Neural cell (in vitro differentiated cells): ENCODE data around the gene TNF. TPM values are rescaled to one million over a fixed set of nuclear protein-coding genes. Genes with fewer than 3 reads are reported as not detected.

Source experiments
- H2AFZ ChIP-seq: fragments of 200-600, 300-800 bp; sonication (generic), shearing (Covaris generic); 2 replicates; pipeline ENCODE4 v1.6.0; 2014; ENCODE audit warnings: low read depth, mild to moderate bottlenecking, antibody characterized with exemption, low read length, moderate library complexity
- H3F3A ChIP-seq: fragments of 200-600 bp; shearing (Covaris generic); 2 replicates; pipeline ENCODE4 v1.6.1; 2016; ENCODE audit warnings: mild to moderate bottlenecking, moderate library complexity, mixed read lengths, antibody characterized with exemption, low read length; ENCODE audit not compliant: insufficient read depth, poor library complexity, severe bottlenecking
- H3K27ac ChIP-seq: fragments of 200-600, 300-800 bp; sonication (generic), shearing (Covaris generic); 2 replicates; pipeline ENCODE4 v1.5.1; 2014; ENCODE audit warnings: mild to moderate bottlenecking, low read length, moderate library complexity
- H3K27me3 ChIP-seq: fragments of 300-800, 200-600 bp; sonication (generic), shearing (Covaris generic); 2 replicates; pipeline ENCODE4 v1.6.0; 2014; ENCODE audit warnings: mild to moderate bottlenecking, low read depth, low read length, moderate library complexity; ENCODE audit not compliant: insufficient read depth
- H3K36me3 ChIP-seq: fragments of 300-800, 200-600 bp; sonication (generic), shearing (Covaris generic); 2 replicates; pipeline ENCODE4 v1.5.1; 2014; ENCODE audit warnings: mild to moderate bottlenecking, antibody characterized with exemption, low read length, moderate library complexity; ENCODE audit not compliant: insufficient read depth
- H3K4me2 ChIP-seq: fragments of 300-800, 200-600 bp; sonication (generic), shearing (Covaris generic); 2 replicates; pipeline ENCODE4 v1.6.0; 2014; ENCODE audit warnings: mild to moderate bottlenecking, low read length
- H3K4me3 ChIP-seq: fragments of 300-800, 200-600 bp; sonication (generic), shearing (Covaris generic); 2 replicates; pipeline ENCODE4 v1.5.1; 2014; ENCODE audit warnings: mild to moderate bottlenecking, low read length, moderate library complexity
- H3K79me2 ChIP-seq: fragments of 200-600 bp; shearing (Covaris generic); replicated peaks from 2 replicates; pipeline ENCODE4 v1.6.0; 2014; ENCODE audit warnings: mild to moderate bottlenecking, low read length, moderate library complexity; ENCODE audit not compliant: insufficient read depth
- H3K9ac ChIP-seq: fragments of 300-800, 200-600 bp; sonication (generic), shearing (Covaris generic); 2 replicates; pipeline ENCODE4 v1.6.1; 2016; ENCODE audit warnings: mild to moderate bottlenecking, low read length, mixed read lengths
- H3K9me2 ChIP-seq: fragments of 200-600 bp; shearing (Covaris generic); 2 replicates; pipeline ENCODE4 v1.6.1; 2016; ENCODE audit warnings: mild to moderate bottlenecking, low read length, mixed read lengths; ENCODE audit not compliant: insufficient read depth
- H3K9me3 ChIP-seq: fragments of 200-600, 300-800 bp; sonication (generic), shearing (Covaris generic); 2 replicates; pipeline ENCODE4 v1.6.1; 2016; ENCODE audit warnings: mild to moderate bottlenecking, mixed run types, low read length, moderate library complexity, mixed read lengths
- H4K20me1 ChIP-seq: fragments of 200-600 bp; shearing (Covaris generic); 2 replicates; pipeline ENCODE4 v1.6.1; 2016; ENCODE audit warnings: mild to moderate bottlenecking, mixed run types; ENCODE audit not compliant: insufficient read depth
- CTCF ChIP-seq: fragments of 450-650 bp; IDR thresholded peaks from 2 replicates; pipeline ENCODE4 v1.5.1; 2014; ENCODE audit warnings: antibody characterized with exemption, mild to moderate bottlenecking, moderate library complexity; ENCODE audit not compliant: poor library complexity, severe bottlenecking
- EP300 ChIP-seq: fragments of 450-650 bp; conservative IDR thresholded peaks from 2 replicates; pipeline ENCODE4 v1.6.1; 2014; ENCODE audit warnings: antibody characterized with exemption, mild to moderate bottlenecking, moderate library complexity; ENCODE audit not compliant: poor library complexity, severe bottlenecking
- EZH2 ChIP-seq: fragments of 200-600, 300-800 bp; shearing (Covaris generic), sonication (generic); IDR thresholded peaks from 2 replicates; pipeline ENCODE4 v1.6.1; 2014; ENCODE audit warnings: antibody characterized with exemption, low read length, borderline replicate concordance, mild to moderate bottlenecking; ENCODE audit not compliant: insufficient read depth, poor library complexity, severe bottlenecking
- MXI1 ChIP-seq: fragments of 450-650 bp; conservative IDR thresholded peaks from 2 replicates; pipeline ENCODE4 v1.6.1; 2014; ENCODE audit warnings: antibody characterized with exemption, mild to moderate bottlenecking; ENCODE audit not compliant: poor library complexity, severe bottlenecking
- POLR2AphosphoS5 ChIP-seq: IDR thresholded peaks from 2 replicates; pipeline ENCODE4 v1.6.1; 2012
- RAD21 ChIP-seq: fragments of 450-650 bp; conservative IDR thresholded peaks from 2 replicates; pipeline ENCODE4 v1.6.1; 2014; ENCODE audit warnings: antibody characterized with exemption, mild to moderate bottlenecking, moderate library complexity
- SMC3 ChIP-seq: fragments of 450-650 bp; conservative IDR thresholded peaks from 2 replicates; pipeline ENCODE4 v1.6.1; 2014; ENCODE audit warnings: antibody characterized with exemption, mild to moderate bottlenecking, moderate library complexity; ENCODE audit not compliant: poor library complexity
- TAF1 ChIP-seq: IDR thresholded peaks from 2 replicates; pipeline ENCODE4 v1.6.1; 2012; ENCODE audit warnings: low read depth
- polyA plus RNA-seq: library from polyadenylated mRNA; depleted of rRNA; stranded (reverse); fragments of >200 nt; gene quantifications from 2 replicates; pipeline ENCODE4 v1.2.3, GENCODE V29; 2014
- TF ChIP-seq, protein P1 (sequence below): IDR thresholded peaks from 2 replicates; pipeline ENCODE4 v1.6.1; 2012; ENCODE audit warnings: borderline replicate concordance

The TNF gene
- polyA plus RNA-seq, 1 donor from 2014 or later = not detected

DNA sequence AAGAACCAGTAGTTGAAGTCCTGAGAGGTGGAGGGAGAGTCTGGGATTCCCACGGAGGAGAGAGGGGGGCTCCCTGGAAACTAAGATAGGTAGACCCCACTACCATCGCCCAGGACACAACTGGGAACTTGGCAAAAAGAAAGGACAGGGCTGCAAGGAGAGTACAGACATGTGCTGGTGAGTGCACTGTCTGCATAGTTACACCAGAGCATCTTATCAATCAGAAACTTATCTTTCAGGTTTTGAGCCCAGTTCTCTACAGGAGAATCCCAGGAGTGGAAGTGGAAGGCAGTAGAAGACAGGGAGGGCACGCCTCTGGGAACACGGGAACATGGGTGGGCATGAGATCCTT lies 15.8 kb upstream of the TNF start:
- H3K79me2 ChIP-seq = peaks cover 2% of the 10 kb centered on the region
- H4K20me1 ChIP-seq = no peaks in the 10 kb centered on the region
- H3K27ac ChIP-seq = no peak overlapping the region
- no peaks in the 10 kb centered on the region for H3F3A ChIP-seq
- H3K9me3 ChIP-seq = no peaks in the 10 kb centered on the region
- no peak overlapping the region for H3K9ac ChIP-seq
- no peak overlapping the region for H3K4me3 ChIP-seq
- TF ChIP-seq RAD21 (no peak), TAF1 (no peak), SMC3 (no peak)
- no peak overlapping the region for H2AFZ ChIP-seq
- H3K27me3 ChIP-seq = no peaks in the 10 kb centered on the region
- H3K9me2 ChIP-seq = no peaks in the 10 kb centered on the region
- no peak overlapping the region for H3K4me2 ChIP-seq
- no peaks in the 10 kb centered on the region for H3K36me3 ChIP-seq

DNA sequence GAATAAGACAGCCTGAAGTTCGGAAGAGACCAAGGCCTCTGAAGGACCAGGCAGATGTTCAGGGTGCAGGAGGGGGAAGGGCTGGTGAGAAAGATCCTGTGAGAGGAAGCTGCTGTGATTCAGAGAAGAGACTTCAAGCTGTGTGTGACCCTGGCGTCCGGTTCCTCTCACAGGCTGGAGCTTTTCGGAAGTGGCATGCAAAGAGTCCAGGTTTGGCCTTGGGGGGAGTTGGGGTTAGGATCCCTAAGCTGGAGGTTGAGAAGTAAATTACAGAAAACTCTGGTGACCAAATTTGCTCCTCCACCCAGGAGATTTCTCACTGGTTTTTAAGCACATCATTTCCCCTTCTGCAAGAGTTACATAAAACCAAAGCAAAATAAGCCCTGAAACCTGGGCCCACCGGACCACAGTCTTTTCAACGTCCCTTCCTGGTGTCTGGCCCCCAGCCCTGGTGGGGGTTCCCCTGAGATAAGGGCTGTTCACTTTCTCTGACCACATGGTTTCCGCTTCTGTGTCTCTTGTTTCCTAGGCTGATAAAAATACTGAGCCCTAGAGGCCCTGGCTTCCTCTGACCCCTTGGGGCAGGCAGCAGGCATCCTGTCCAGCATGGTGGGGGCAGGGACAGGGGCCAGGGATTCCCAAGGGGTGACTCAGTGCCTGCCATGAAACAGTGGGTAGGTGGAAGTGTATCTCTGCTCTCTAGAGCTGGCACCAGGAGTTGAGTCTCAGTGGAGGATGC lies 15.2 kb upstream of the TNF start:
- Histone ChIP-seq H3K4me3 (no peak overlapping the region), H3K9ac (no peak overlapping the region)

GRCh38 chr6:31560697-31561058 lies 14.7 kb upstream of the TNF start:
- Histone ChIP-seq H3K79me2 (no peaks in the 10 kb centered on the region), H3F3A (no peaks in the 10 kb centered on the region), H3K27ac (no peak overlapping the region), H3K9ac (no peak overlapping the region), H4K20me1 (no peaks in the 10 kb centered on the region), H3K9me2 (no peaks in the 10 kb centered on the region), H3K27me3 (no peaks in the 10 kb centered on the region), H3K4me2 (no peak overlapping the region), H3K9me3 (no peaks in the 10 kb centered on the region), H3K36me3 (no peaks in the 10 kb centered on the region), H3K4me3 (no peak overlapping the region), H2AFZ (no peak overlapping the region)
- TF ChIP-seq, protein P1, sequence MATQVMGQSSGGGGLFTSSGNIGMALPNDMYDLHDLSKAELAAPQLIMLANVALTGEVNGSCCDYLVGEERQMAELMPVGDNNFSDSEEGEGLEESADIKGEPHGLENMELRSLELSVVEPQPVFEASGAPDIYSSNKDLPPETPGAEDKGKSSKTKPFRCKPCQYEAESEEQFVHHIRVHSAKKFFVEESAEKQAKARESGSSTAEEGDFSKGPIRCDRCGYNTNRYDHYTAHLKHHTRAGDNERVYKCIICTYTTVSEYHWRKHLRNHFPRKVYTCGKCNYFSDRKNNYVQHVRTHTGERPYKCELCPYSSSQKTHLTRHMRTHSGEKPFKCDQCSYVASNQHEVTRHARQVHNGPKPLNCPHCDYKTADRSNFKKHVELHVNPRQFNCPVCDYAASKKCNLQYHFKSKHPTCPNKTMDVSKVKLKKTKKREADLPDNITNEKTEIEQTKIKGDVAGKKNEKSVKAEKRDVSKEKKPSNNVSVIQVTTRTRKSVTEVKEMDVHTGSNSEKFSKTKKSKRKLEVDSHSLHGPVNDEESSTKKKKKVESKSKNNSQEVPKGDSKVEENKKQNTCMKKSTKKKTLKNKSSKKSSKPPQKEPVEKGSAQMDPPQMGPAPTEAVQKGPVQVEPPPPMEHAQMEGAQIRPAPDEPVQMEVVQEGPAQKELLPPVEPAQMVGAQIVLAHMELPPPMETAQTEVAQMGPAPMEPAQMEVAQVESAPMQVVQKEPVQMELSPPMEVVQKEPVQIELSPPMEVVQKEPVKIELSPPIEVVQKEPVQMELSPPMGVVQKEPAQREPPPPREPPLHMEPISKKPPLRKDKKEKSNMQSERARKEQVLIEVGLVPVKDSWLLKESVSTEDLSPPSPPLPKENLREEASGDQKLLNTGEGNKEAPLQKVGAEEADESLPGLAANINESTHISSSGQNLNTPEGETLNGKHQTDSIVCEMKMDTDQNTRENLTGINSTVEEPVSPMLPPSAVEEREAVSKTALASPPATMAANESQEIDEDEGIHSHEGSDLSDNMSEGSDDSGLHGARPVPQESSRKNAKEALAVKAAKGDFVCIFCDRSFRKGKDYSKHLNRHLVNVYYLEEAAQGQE = no peak
- no peak for TF ChIP-seq POLR2AphosphoS5
- TF ChIP-seq EP300 = no peak
- no peak for TF ChIP-seq MXI1
- TF ChIP-seq EZH2 = no peak
- TF ChIP-seq SMC3 = no peak
- no peak for TF ChIP-seq RAD21
- TF ChIP-seq CTCF = no peak
- no peak for TF ChIP-seq TAF1

More for the DNA sequence above, 15.2 kb upstream of the TNF start:
- H3K9me3 ChIP-seq = no peaks in the 10 kb centered on the region
- no peak overlapping the region for H3K27ac ChIP-seq
- H3K9me2 ChIP-seq = no peaks in the 10 kb centered on the region
- TF ChIP-seq TAF1 = no peak
- TF ChIP-seq EZH2 = no peak
- TF ChIP-seq MXI1 = no peak
- no peak for TF ChIP-seq POLR2AphosphoS5
- no peak for TF ChIP-seq SMC3
- H3K4me2 ChIP-seq = no peak overlapping the region
- no peaks in the 10 kb centered on the region for H3K27me3 ChIP-seq
- H3K79me2 ChIP-seq = no peaks in the 10 kb centered on the region
- H2AFZ ChIP-seq = no peak overlapping the region
- no peaks in the 10 kb centered on the region for H3F3A ChIP-seq
- H3K36me3 ChIP-seq = no peaks in the 10 kb centered on the region
- H4K20me1 ChIP-seq = no peaks in the 10 kb centered on the region
